ENCODE results near the gene FYB1.

DNA sequence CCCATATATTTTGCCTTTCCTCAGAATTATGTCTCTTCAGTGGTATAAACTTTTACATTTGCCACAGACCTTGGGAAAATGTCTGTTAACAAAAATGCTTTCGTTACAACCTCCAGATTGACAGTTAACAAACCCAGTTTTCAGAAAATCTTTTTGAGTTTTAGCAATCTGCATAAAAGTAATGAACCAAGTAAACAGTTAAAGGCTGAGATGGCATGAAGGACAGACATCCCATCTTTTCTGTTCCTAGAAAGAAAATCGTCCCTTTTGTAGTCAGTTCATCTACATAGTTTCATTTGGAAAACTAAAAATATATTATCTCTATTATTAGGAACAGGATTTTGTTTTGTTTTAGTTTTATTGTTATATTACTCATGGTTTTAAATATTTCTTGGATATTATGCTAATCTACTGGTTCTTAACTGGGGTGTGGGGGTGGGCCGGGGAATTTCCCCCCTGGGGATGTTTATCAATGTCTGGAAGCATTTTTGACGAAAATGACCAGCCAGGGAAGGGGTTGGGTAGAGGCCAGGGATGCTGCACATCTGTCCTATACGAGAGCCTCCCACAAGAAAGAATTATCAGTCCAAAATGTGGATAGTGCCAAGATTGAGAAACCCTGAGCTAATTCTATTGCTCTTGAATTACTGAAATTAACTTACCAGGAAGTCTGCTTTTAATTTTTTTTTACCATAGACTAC lies 11.9 kb downstream of the FYB1 start:
- TF ChIP-seq CTCF (IDR thresholded peaks at IDR 0.05; ENCODE audit: low read depth, low read length): no peak
- no peak for TF ChIP-seq POLR2A (IDR thresholded peaks at IDR 0.05; ENCODE audit: extremely low read depth, insufficient read length)
- TF ChIP-seq, protein P1, sequence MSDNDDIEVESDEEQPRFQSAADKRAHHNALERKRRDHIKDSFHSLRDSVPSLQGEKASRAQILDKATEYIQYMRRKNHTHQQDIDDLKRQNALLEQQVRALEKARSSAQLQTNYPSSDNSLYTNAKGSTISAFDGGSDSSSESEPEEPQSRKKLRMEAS (IDR thresholded peaks at IDR 0.05; ENCODE audit: low read depth, low read length): no peak

All from NB4 (cell line).